ENCODE results near the gene EPHB2.

Gene EPHB2

GRCh38 chr1:22805672-22806038 lies 95.0 kb downstream of the EPHB2 start:
- no peaks in the 10 kb centered on the region for H3K4me1 ChIP-seq (ENCODE audit: low read length)
- H3F3A ChIP-seq (ENCODE audit: insufficient read depth, low read length): no peaks in the 10 kb centered on the region
- no peak for DNase-seq
- no peaks in the 10 kb centered on the region for H3K9me3 ChIP-seq (replicated peaks; ENCODE audit: insufficient read depth, low read length)
- H4K20me1 ChIP-seq (ENCODE audit: insufficient read depth, low read length): no peaks in the 10 kb centered on the region
- no peak overlapping the region for H3K9ac ChIP-seq (ENCODE audit: low read length)
- peaks cover 91% of the 10 kb centered on the region for H3K27me3 ChIP-seq (replicated peaks; ENCODE audit: insufficient read depth, low read length)
- H3K79me2 ChIP-seq (ENCODE audit: low read length): no peaks in the 10 kb centered on the region
- no peak for TF ChIP-seq CTCF (IDR thresholded peaks at IDR 0.05; ENCODE audit: low read length)
- no peak for TF ChIP-seq EZH2phosphoT487 (IDR thresholded peaks at IDR 0.05; ENCODE audit: low read length)
- TF ChIP-seq EZH2 (optimal IDR thresholded peaks at IDR 0.05; ENCODE audit: low read depth, low read length): no peak
- no peak overlapping the region for H3K27ac ChIP-seq (ENCODE audit: low read length)
- no peak overlapping the region for H2AFZ ChIP-seq (ENCODE audit: low read length)
- no peak overlapping the region for H3K4me2 ChIP-seq (ENCODE audit: low read depth, low read length)
- H3K4me3 ChIP-seq (ENCODE audit: low read length): no peak overlapping the region
- H3K36me3 ChIP-seq (replicated peaks; ENCODE audit: insufficient read depth, low read length): no peaks in the 10 kb centered on the region
- no peaks in the 10 kb centered on the region for H3K9me2 ChIP-seq (replicated peaks; ENCODE audit: insufficient read depth, low read length)

- TF ChIP-seq EZH2phosphoT487 (IDR thresholded peaks at IDR 0.05; ENCODE audit: low read length): no peak
- TF ChIP-seq CTCF (IDR thresholded peaks at IDR 0.05; ENCODE audit: low read length): no peak
- no peak for TF ChIP-seq EZH2 (optimal IDR thresholded peaks at IDR 0.05; ENCODE audit: low read depth, low read length)
- Histone ChIP-seq H2AFZ (ENCODE audit: low read length) (no peak overlapping the region), H4K20me1 (ENCODE audit: insufficient read depth, low read length) (no peaks in the 10 kb centered on the region), H3K9ac (ENCODE audit: low read length) (no peak overlapping the region), H3K4me3 (ENCODE audit: low read length) (no peak overlapping the region), H3K9me2 (replicated peaks; ENCODE audit: insufficient read depth, low read length) (no peaks in the 10 kb centered on the region), H3K4me2 (ENCODE audit: low read depth, low read length) (no peak overlapping the region), H3K9me3 (replicated peaks; ENCODE audit: insufficient read depth, low read length) (no peaks in the 10 kb centered on the region), H3K4me1 (ENCODE audit: low read length) (no peaks in the 10 kb centered on the region), H3K79me2 (ENCODE audit: low read length) (no peaks in the 10 kb centered on the region), H3K27me3 (replicated peaks; ENCODE audit: insufficient read depth, low read length) (peaks cover 91% of the 10 kb centered on the region), H3F3A (ENCODE audit: insufficient read depth, low read length) (no peaks in the 10 kb centered on the region), H3K36me3 (replicated peaks; ENCODE audit: insufficient read depth, low read length) (no peaks in the 10 kb centered on the region), H3K27ac (ENCODE audit: low read length) (no peak overlapping the region)
- no peak for DNase-seq
These were observed 95.9 kb downstream of the EPHB2 start for GRCh38 chr1:22806584-22806983.

- no peaks in the 10 kb centered on the region for H3K9me2 ChIP-seq (replicated peaks; ENCODE audit: insufficient read depth, low read length)
- no peak overlapping the region for H3K4me3 ChIP-seq (ENCODE audit: low read length)
- H3K4me1 ChIP-seq (ENCODE audit: low read length): no peaks in the 10 kb centered on the region
- no peaks in the 10 kb centered on the region for H3K9me3 ChIP-seq (replicated peaks; ENCODE audit: insufficient read depth, low read length)
- no peaks in the 10 kb centered on the region for H3K79me2 ChIP-seq (ENCODE audit: low read length)
- no peak overlapping the region for H3K27ac ChIP-seq (ENCODE audit: low read length)
- H3K27me3 ChIP-seq (replicated peaks; ENCODE audit: insufficient read depth, low read length): peaks cover 91% of the 10 kb centered on the region
- H3K36me3 ChIP-seq (replicated peaks; ENCODE audit: insufficient read depth, low read length): no peaks in the 10 kb centered on the region
- no peak overlapping the region for H3K4me2 ChIP-seq (ENCODE audit: low read depth, low read length)
- H3F3A ChIP-seq (ENCODE audit: insufficient read depth, low read length): no peaks in the 10 kb centered on the region
- no peak overlapping the region for H3K9ac ChIP-seq (ENCODE audit: low read length)
- TF ChIP-seq EZH2phosphoT487 (IDR thresholded peaks at IDR 0.05; ENCODE audit: low read length): no peak
- TF ChIP-seq EZH2 (optimal IDR thresholded peaks at IDR 0.05; ENCODE audit: low read depth, low read length): no peak
- no peak for TF ChIP-seq CTCF (IDR thresholded peaks at IDR 0.05; ENCODE audit: low read length)
- H2AFZ ChIP-seq (ENCODE audit: low read length): no peak overlapping the region
- no peaks in the 10 kb centered on the region for H4K20me1 ChIP-seq (ENCODE audit: insufficient read depth, low read length)
- DNase-seq: no peak
These were observed 96.7 kb downstream of the EPHB2 start for GRCh38 chr1:22807340-22807739.

Measured in MM.1S (cell line).